ENCODE results near the gene ID2.

- no peak for TF ChIP-seq CTCF (IDR thresholded peaks at IDR 0.05; ENCODE audit: borderline replicate concordance, extremely low read depth, low read length, poor library complexity, severe bottlenecking)
- no peak for TF ChIP-seq EZH2 (IDR thresholded peaks at IDR 0.05; ENCODE audit: borderline replicate concordance, low read depth, low read length, severe bottlenecking)
Measured at GRCh38 chr2:8691859-8692437, 10.1 kb downstream of the ID2 start.
